A549 (cell line): Measurements from ENCODE around the gene CCSER1.

Source experiments
- CEBPB ChIP-seq, 2 experiments: fragments of >200 bp in 1 of 2; sonication (Bioruptor Twin) in 1 of 2; formaldehyde crosslinking in 1 of 2; IDR thresholded peaks; 2 replicates each; pipeline ENCODE4 v1.6.1; 2012 to 2016
- CTCF ChIP-seq: fragments of >200 bp; sonication (Bioruptor Twin); formaldehyde crosslinking; IDR thresholded peaks from 3 replicates; pipeline ENCODE4 v1.5.1; 2016
- FOSL2 ChIP-seq, 2 experiments: fragments of 450-650 bp in 1 of 2; fragments of >200 bp in 1 of 2; sonication (Bioruptor Twin) in 1 of 2; formaldehyde crosslinking; IDR thresholded peaks; 2 replicates each; pipeline versions ENCODE4 v1.5.0 to v1.6.1; 2016 to 2020; ENCODE audit warnings: mild to moderate bottlenecking in 1 of 2, moderate library complexity in 1 of 2
- GATA3 ChIP-seq: IDR thresholded peaks from 2 replicates; pipeline ENCODE4 v1.6.1; 2012; ENCODE audit warnings: borderline replicate concordance
- PBX3 ChIP-seq: IDR thresholded peaks from 2 replicates; pipeline ENCODE4 v1.6.1; 2012
- POLR2A ChIP-seq: IDR thresholded peaks from 2 replicates; pipeline ENCODE4 v1.6.1; 2012; ENCODE audit warnings: mild to moderate bottlenecking, low read length
- POLR2AphosphoS2 ChIP-seq: conservative IDR thresholded peaks from 2 replicates; pipeline ENCODE4 v1.6.1; 2012; ENCODE audit warnings: low read length, improper control_type of control experiment, inconsistent platforms
- RFX5 ChIP-seq: fragments of 450-650 bp; IDR thresholded peaks from 2 replicates; pipeline ENCODE4 v1.7.1; 2014; ENCODE audit warnings: antibody characterized with exemption, mild to moderate bottlenecking, moderate library complexity
- ZSCAN20 ChIP-seq: fragments of 250-450 bp; sonication (Bioruptor Pico); IDR thresholded peaks from 2 replicates; pipeline ENCODE4 v1.8.0; 2022; ENCODE audit warnings: mild to moderate bottlenecking, moderate library complexity
- TF ChIP-seq, protein P1 (sequence below): fragments of 450-650 bp; IDR thresholded peaks from 2 replicates; pipeline ENCODE4 v1.6.1; 2014; ENCODE audit warnings: antibody characterized with exemption

GRCh38 chr4:90641861-90642599 is 514.8 kb downstream of the CCSER1 start:
- no peak for TF ChIP-seq RFX5
- no peak for TF ChIP-seq CTCF
- TF ChIP-seq POLR2AphosphoS2: no peak
- TF ChIP-seq POLR2A: no peak
- no peak for TF ChIP-seq FOSL2 (IDR thresholded peaks at IDR 0.05)
- TF ChIP-seq FOSL2 (CRISPR knock-in tag; IDR thresholded peaks at IDR 0.05): no peak
- no peak for TF ChIP-seq CEBPB (IDR thresholded peaks at IDR 0.05)
- no peak for TF ChIP-seq PBX3
- no peak for TF ChIP-seq GATA3
- no peak for TF ChIP-seq ZSCAN20 (CRISPR knock-in tag)
- TF ChIP-seq, protein P1, sequence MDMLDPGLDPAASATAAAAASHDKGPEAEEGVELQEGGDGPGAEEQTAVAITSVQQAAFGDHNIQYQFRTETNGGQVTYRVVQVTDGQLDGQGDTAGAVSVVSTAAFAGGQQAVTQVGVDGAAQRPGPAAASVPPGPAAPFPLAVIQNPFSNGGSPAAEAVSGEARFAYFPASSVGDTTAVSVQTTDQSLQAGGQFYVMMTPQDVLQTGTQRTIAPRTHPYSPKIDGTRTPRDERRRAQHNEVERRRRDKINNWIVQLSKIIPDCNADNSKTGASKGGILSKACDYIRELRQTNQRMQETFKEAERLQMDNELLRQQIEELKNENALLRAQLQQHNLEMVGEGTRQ: no peak
